ENCODE measurements around the gene CIITA.

The CIITA gene

DNA sequence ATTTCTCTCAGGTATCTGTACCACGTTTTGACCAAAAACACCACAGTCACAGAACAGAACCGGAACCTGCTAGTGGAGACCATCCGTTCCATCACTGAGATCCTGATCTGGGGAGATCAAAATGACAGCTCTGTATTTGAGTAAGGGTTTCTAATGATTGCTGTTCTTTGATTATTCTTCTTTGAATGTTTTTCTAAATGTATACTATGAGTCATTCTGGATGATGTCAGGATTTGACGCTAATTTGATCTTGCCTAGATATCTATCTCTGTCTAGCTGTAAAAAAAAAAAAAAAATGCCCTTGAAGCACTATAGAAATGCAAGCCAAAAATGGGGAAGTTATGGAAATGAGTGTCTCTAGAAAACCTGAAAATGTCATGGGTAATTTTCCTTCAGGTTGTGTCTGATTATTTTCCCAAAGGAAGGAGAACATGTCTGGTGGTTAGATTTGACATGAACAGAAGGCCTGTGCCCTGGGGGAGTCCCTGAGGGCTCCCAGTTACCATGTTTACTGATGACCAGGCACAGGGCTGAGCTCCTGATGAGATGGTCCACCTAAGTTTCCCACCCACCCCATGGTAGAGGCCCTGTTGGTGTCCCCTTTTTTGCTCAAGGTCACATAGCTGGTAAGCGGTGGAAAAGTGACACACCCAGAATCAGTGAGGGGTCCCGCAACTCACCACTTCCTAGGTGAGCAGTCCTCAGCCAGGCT, 80.9 kb downstream of the CIITA start:
- no peak overlapping the region for H3K27ac ChIP-seq
- TF ChIP-seq, protein P1, sequence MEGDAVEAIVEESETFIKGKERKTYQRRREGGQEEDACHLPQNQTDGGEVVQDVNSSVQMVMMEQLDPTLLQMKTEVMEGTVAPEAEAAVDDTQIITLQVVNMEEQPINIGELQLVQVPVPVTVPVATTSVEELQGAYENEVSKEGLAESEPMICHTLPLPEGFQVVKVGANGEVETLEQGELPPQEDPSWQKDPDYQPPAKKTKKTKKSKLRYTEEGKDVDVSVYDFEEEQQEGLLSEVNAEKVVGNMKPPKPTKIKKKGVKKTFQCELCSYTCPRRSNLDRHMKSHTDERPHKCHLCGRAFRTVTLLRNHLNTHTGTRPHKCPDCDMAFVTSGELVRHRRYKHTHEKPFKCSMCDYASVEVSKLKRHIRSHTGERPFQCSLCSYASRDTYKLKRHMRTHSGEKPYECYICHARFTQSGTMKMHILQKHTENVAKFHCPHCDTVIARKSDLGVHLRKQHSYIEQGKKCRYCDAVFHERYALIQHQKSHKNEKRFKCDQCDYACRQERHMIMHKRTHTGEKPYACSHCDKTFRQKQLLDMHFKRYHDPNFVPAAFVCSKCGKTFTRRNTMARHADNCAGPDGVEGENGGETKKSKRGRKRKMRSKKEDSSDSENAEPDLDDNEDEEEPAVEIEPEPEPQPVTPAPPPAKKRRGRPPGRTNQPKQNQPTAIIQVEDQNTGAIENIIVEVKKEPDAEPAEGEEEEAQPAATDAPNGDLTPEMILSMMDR (IDR thresholded peaks at IDR 0.05): no peak

DNA sequence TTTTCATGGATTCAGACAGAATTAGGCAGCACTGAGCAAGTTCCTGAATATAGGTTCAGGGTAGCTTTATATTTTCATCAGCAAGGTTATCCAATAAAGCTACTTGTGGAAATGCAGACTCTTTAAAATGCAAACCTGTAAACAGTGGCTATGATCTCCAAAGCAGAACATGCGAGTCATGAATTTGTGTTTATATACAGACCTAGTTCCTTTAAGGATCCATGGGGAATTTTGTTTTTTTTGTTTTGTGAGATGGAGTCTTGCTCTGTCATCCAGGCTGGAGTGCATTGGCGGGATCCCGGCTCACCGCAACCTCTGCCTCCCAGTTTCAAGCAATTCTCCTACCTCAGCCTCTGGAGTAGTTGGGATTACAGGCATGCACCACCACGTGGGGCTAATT, 82.2 kb downstream of the CIITA start:
- H3K27ac ChIP-seq: no peak overlapping the region

DNA sequence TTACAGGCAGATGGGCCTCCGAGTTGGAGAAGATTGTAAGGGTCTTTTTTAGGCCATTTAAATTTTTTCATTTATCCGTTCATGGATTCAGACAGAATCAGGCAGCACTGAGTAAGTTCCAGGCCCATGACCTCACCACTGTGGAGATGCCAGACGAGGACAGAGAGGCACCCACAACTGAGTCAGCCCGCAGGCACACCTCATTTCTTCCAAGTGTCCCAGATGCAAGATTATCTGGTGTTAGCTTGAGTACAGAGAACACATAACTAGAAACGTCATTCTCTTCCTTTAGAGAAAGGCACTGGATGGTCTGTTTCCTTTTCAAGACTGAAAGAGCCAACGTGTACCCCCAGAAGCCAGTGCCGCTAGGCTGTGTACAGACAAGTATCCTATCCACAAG, 84.2 kb downstream of the CIITA start:
- no peak overlapping the region for H3K27ac ChIP-seq
- TF ChIP-seq ZFX (IDR thresholded peaks at IDR 0.05; ENCODE audit: borderline replicate concordance): no peak
- TF ChIP-seq, protein P1 (IDR thresholded peaks at IDR 0.05): no peak

More for the DNA sequence above, 82.2 kb downstream of the CIITA start:
- TF ChIP-seq ZFX (IDR thresholded peaks at IDR 0.05; ENCODE audit: borderline replicate concordance): no peak
- TF ChIP-seq, protein P1 (IDR thresholded peaks at IDR 0.05): no peak

DNA sequence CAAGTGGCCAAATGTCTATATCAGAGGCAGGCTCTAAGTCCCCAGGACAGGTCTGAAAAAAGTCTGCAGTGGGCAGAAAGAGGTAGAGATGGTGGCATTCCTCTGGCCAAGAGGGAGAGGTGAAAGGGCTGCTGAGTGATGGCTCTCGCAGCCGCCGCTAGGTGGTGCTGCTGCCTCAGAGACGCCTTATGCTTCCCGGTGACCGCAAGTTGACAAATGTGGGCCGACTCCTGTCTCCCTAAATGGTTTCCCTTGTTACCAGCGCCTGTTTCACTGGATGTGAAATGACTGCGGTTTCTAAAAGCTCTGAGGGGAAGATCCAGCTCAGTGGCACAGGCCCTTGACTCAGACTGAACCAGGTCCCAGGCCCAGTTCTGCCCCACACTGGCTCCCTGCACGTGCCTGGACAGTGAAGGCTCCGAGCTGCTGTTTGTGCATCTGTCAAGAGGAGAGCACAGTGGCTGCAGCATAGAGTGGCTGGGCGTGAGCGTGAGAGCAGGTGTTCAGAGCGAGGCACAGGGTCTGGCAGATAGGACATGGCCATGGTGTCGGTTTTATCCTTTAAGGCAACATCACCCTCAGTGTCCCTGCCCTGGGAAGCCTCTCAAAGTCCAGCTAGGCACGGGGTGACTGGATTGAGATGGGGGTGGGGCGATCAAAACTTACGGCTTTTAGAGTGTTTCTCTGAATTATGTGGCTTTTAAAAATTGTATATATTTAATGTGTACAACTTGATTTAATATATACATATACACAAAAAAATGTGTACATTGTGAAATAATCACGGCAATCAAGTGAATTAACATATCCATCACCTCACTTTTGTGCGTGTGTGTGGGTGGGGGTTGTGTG, 87.3 kb downstream of the CIITA start:
- TF ChIP-seq, protein P1 (IDR thresholded peaks at IDR 0.05): peak; percentile 95
- TF ChIP-seq ZFX (IDR thresholded peaks at IDR 0.05; ENCODE audit: borderline replicate concordance): no peak
- H3K27ac ChIP-seq: no peak overlapping the region

DNA sequence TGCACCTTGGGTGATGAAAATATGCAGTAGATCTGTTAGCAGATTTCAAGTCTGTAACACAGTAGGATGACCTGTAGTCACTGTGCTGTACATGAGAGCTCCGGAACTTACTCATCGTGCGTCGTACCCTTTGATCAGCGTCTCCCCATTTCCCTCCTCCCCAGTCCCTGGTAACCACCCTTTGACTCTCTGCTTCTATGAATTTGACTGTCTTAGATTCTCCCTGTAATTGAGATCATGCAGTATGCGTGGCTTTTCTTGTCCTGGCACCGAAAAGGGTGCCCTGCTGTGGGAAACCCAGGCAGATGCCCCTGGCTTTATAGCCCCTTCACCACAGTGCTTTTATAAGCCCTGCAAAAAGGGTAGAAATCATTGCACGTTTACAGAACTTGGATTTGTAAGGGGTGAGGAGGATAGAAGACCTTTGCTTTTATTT, 87.9 kb downstream of the CIITA start:
- TF ChIP-seq, protein P1 (IDR thresholded peaks at IDR 0.05): no peak
- TF ChIP-seq ZFX (IDR thresholded peaks at IDR 0.05; ENCODE audit: borderline replicate concordance): no peak
- no peak overlapping the region for H3K27ac ChIP-seq

DNA sequence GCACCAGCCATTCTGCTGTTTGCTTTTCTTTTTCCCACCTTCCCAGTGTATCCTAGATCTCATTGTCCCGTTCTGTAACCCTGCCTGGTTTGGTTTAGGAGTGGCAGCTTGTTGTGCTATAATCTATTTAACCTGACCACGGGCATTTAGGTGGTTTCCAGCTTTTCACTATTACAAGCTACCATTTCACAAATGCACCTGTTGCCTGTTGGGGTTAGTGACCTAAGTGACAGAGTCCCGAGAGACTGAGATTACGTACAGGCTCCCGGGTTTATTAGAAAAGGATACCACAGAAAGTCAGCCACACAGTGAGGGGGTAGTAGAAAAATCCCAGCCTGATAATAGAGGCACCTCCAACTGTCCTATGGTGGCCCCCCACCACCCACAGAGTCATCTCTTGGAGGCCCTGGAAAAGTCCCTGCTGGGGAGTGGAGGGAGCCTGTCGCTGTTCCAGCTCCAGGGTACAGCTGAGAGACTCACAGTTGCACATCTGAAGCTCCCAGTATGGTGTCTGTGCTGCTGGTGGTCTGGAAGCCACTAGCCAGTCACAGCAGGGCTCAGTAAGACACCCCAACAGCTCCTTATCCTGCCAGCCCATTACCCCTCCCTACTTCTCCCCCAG, 88.5 kb downstream of the CIITA start:
- no peak for TF ChIP-seq ZFX (IDR thresholded peaks at IDR 0.05; ENCODE audit: borderline replicate concordance)
- TF ChIP-seq, protein P1 (IDR thresholded peaks at IDR 0.05): no peak
- no peak overlapping the region for H3K27ac ChIP-seq
